Lower leg skin (tissue), 4 donors: ENCODE measurements around the gene CDC42. TPM values are rescaled to one million over a fixed set of nuclear protein-coding genes. Genes with fewer than 3 reads are reported as not detected.
A peak's percentile ranks its signal among the peaks of the same experiment; 100 is the strongest.

Experiments
- DNase-seq, 2 donors: peaks; one replicate each; pipeline ENCODE4 v3.0.0-alpha.2; 2019; ENCODE audit warnings: low spot score in 2 of 2
- H3K4me3 ChIP-seq: fragments of 200-600 bp; sonication (generic); 2 replicates; pipeline ENCODE4 v1.5.1; 2017; ENCODE audit warnings: mild to moderate bottlenecking, low read depth; ENCODE audit not compliant: poor library complexity, severe bottlenecking
- POLR2A ChIP-seq, 2 donors: fragments of 450-650 bp; IDR thresholded peaks; one replicate each; pipeline ENCODE4 v1.6.1; 2016 to 2017; ENCODE audit warnings: antibody characterized with exemption in 2 of 2, mild to moderate bottlenecking in 1 of 2, moderate library complexity in 1 of 2
- WGBS, 2 donors: methylation state at CpG; one replicate each; pipeline ENCODE4 v1.1.5; 2018; 5-methylcytosine and 5-hydroxymethylcytosine counted together
- intact Hi-C: fragments of 100-400 bp; cut with DNase I; formaldehyde crosslinking; loops from one replicate; pipeline ENCODE4 v1.15.0; 2023; ENCODE audit warnings: low total_unique reads
- total RNA-seq, 4 donors: library from RNA; depleted of rRNA; stranded (reverse); fragments of >200 nt; gene quantifications; one replicate each; pipeline ENCODE4 v1.1.0, GENCODE V29; 2016
- TF ChIP-seq, protein P1 (sequence below), 3 donors: fragments of 450-650 bp; IDR thresholded peaks; one replicate each; pipeline ENCODE4 v1.5.1; 2016; ENCODE audit warnings: antibody characterized with exemption in 3 of 3, mild to moderate bottlenecking in 3 of 3, moderate library complexity in 2 of 3

The CDC42 gene
- total RNA-seq, 4 donors from 2014 or later, result 162 to 226 (median 203) TPM

DNA sequence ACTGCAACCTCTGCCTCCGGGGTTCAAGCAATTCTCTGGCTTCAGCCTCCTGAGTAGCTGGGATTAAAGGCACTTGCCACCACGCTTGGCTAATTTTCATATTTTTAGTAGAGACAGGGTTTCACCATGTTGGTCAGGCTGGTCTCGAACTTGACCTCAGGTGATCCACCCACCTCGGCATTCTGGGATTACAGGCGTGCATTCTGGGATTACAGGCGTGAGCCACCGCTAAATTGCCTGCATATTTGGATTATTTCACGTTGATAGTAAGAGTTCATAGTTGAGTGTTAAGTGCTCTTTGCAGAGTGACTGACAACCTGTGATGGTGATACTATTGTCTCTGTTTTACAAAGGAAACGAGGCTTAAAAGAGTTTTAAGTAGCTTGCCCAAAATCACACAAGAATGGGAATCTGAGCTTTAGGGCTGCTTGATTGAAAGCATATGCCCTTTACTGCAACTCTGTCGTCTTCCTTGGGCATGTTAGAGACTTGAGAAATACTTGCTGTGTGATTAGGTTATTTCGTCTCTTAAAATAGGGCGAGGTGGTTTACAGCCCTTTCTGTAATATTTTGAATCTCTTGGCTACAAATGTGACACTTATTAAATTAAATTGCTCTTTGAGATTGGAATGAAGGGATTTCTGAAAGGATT is 12.4 kb downstream of the CDC42 start:
- intact Hi-C loops, result no loop called here
- 72 to 78% methylated on average over 11 to 12 of the region's 12 CpGs for WGBS, 2 donors
- no peak for TF ChIP-seq POLR2A (IDR thresholded peaks at IDR 0.05)
- TF ChIP-seq, protein P1, sequence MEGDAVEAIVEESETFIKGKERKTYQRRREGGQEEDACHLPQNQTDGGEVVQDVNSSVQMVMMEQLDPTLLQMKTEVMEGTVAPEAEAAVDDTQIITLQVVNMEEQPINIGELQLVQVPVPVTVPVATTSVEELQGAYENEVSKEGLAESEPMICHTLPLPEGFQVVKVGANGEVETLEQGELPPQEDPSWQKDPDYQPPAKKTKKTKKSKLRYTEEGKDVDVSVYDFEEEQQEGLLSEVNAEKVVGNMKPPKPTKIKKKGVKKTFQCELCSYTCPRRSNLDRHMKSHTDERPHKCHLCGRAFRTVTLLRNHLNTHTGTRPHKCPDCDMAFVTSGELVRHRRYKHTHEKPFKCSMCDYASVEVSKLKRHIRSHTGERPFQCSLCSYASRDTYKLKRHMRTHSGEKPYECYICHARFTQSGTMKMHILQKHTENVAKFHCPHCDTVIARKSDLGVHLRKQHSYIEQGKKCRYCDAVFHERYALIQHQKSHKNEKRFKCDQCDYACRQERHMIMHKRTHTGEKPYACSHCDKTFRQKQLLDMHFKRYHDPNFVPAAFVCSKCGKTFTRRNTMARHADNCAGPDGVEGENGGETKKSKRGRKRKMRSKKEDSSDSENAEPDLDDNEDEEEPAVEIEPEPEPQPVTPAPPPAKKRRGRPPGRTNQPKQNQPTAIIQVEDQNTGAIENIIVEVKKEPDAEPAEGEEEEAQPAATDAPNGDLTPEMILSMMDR (IDR thresholded peaks at IDR 0.05), result no peak
- no peak overlapping the region for H3K4me3 ChIP-seq
- DNase-seq, result peak in 1 of 2 donors; percentile 29

DNA sequence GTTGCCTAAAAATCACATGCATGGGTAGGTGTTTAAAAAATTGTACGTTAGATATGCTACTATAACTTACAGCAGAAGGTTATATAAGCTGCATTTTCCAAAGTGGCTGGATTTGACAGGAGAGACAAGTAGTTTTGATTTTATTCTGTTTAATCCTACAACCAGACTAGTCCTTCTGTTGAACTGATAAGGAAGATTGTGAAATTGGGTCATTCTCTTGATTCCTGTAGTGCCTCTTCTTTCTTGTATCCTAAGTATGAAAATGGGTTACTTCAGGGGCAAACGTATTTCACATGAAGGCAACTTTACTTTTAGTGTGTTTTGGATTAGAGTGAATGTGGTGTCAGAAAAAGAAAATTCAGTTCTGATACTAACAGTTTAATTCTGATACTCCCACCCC is 19.0 kb downstream of the CDC42 start:
- intact Hi-C loops, result no loop called here
- TF ChIP-seq, protein P1 (IDR thresholded peaks at IDR 0.05), result no peak
- no peak for TF ChIP-seq POLR2A (IDR thresholded peaks at IDR 0.05)
- H3K4me3 ChIP-seq, result no peak overlapping the region
- no peak for DNase-seq
- 72 to 84% methylated on average over 2 of the region's 2 CpGs for WGBS, 2 donors

DNA sequence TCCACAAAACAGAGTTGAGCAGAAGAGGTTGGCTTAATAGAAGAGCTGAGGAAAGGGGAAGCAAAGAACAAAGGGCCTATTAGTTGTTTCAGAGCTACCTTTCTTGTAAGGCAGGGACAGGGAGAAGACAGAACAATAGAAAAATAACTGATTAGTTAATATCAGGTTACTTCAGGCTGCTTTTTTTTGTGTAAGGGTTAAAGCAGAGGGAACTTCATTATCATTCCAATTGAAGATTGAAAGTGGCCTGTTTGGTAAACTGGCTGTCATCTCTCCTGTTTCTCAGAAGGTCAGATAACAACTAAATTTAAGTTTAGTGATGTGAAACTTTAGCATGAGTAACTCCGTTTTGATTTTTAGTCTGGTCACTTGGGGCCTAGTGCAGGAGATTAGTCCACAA is 22.3 kb downstream of the CDC42 start:
- DNase-seq, result no peak
- WGBS, 2 donors, result 25 to 29% methylated on average over 1 of the region's 1 CpG
- intact Hi-C loops, result no loop called here
- TF ChIP-seq, protein P1 (IDR thresholded peaks at IDR 0.05), result no peak
- no peak for TF ChIP-seq POLR2A (IDR thresholded peaks at IDR 0.05)
- H3K4me3 ChIP-seq, result no peak overlapping the region

DNA sequence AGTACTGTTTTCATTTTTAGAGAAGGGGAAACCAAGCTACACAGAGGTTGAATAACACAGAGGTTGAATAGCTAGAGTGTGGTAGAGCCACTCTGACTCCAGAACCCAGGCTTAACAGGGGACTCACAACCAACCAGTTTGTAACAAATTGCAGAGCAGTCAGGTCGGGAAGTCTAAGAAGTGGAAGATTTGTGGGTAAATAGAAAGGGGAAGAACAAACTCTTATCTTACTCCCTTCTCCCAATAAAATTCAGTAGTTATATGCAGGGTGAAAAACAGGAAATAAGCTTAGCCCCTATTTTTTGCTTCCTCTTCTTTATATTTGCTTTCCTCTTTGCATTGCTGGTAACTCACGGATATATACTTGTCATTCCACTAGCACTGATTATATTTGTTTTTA is 23.2 kb downstream of the CDC42 start:
- intact Hi-C loops, result no loop called here
- TF ChIP-seq, protein P1 (IDR thresholded peaks at IDR 0.05), result no peak
- TF ChIP-seq POLR2A (IDR thresholded peaks at IDR 0.05), result no peak
- no peak for DNase-seq
- no peak overlapping the region for H3K4me3 ChIP-seq
- WGBS, 2 donors, result 45 to 57% methylated on average over 2 of the region's 2 CpGs

DNA sequence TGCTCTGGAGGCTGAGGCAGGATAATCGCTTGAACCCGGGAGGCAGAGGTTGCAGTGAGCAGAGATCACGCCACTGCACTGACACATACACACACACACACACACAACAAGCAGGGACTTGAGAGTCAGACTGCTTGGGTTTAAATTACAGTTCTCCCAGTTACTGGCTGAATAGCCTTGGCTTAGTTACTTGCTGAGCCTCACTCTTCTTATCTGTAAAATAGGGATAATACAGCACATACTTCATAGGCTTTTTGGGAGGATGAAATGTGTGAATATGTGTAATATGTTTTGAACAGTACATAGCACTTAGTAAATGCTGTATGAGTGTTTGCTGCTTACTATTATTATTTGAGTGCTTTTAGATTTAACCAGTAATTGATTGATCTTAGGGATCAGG is 23.8 kb downstream of the CDC42 start:
- no peak for DNase-seq
- intact Hi-C loops, result no loop called here
- WGBS, 2 donors, result 79 to 86% methylated on average over 3 of the region's 3 CpGs
- no peak overlapping the region for H3K4me3 ChIP-seq
- TF ChIP-seq, protein P1 (IDR thresholded peaks at IDR 0.05), result no peak
- no peak for TF ChIP-seq POLR2A (IDR thresholded peaks at IDR 0.05)

DNA sequence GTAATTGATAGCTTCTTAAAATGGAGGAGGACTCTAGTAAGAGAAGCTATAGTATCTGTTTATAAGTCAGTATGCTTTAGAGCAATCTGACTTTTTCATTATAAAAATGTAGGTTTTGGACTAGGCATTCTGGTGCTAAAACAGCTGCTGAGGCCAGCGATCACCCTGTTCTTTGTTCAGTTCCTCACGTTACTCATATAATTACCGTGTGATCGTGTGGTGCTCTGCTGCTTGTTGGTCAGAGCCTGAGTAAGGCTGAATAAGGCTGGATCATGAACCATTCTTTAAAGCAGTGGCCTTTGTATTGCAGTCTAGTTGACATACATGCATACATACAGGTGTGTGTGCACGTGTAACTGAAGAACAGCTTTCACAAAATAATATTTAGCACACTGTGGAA is 25.2 kb downstream of the CDC42 start:
- 29 to 33% methylated on average over 5 of the region's 5 CpGs for WGBS, 2 donors
- DNase-seq, result no peak
- intact Hi-C loops, result no loop called here
- H3K4me3 ChIP-seq, result no peak overlapping the region
- TF ChIP-seq, protein P1 (IDR thresholded peaks at IDR 0.05), result no peak
- TF ChIP-seq POLR2A (IDR thresholded peaks at IDR 0.05), result no peak
